Measurements from ENCODE around the gene OLFML3. TPM values are rescaled to one million over a fixed set of nuclear protein-coding genes. Genes with fewer than 3 reads are reported as not detected.
"Not testable (repeated sequence)": the region's sequence is repeated elsewhere in the genome, so short reads cannot be mapped to it uniquely, and the experiment has no call there.

OLFML3 gene
- total RNA-seq, 1 donor from 2014 or later = 37.0 TPM

- H3K36me3 Mint-ChIP-seq (ENCODE audit: unreplicated experiment) = no peaks in the 10 kb centered on the region
- H3K27me3 Mint-ChIP-seq (ENCODE audit: unreplicated experiment) = peaks cover 3% of the 10 kb centered on the region
- H3K4me1 Mint-ChIP-seq (ENCODE audit: unreplicated experiment) = peaks cover 5% of the 10 kb centered on the region
- no peak overlapping the region for H3K27ac Mint-ChIP-seq (ENCODE audit: unreplicated experiment)
- DNase-seq (ENCODE audit: extremely low spot score, unreplicated experiment) = no peak
- TF ChIP-seq CTCF (IDR thresholded peaks at IDR 0.05) = no peak
- peaks cover 4% of the 10 kb centered on the region for H3K9me3 Mint-ChIP-seq (ENCODE audit: unreplicated experiment)
- no peak overlapping the region for H3K4me3 Mint-ChIP-seq (ENCODE audit: unreplicated experiment)
These were observed 30.1 kb downstream of the OLFML3 start for GRCh38 chr1:114009393-114009792.

GRCh38 chr1:114010433-114011184, 31.3 kb downstream of the OLFML3 start:
- Mint-ChIP-seq H3K36me3 (ENCODE audit: unreplicated experiment) (no peaks in the 10 kb centered on the region), H3K4me3 (ENCODE audit: unreplicated experiment) (no peak overlapping the region), H3K27ac (ENCODE audit: unreplicated experiment) (no peak overlapping the region), H3K27me3 (ENCODE audit: unreplicated experiment) (peaks cover 3% of the 10 kb centered on the region), H3K9me3 (ENCODE audit: unreplicated experiment) (no peaks in the 10 kb centered on the region), H3K4me1 (ENCODE audit: unreplicated experiment) (peaks cover 7% of the 10 kb centered on the region)
- no peak for DNase-seq (ENCODE audit: extremely low spot score, unreplicated experiment)
- TF ChIP-seq CTCF (IDR thresholded peaks at IDR 0.05) = no peak

GRCh38 chr1:114011796-114012195, 32.5 kb downstream of the OLFML3 start:
- Mint-ChIP-seq H3K4me3 (ENCODE audit: unreplicated experiment) (no peak overlapping the region), H3K27ac (ENCODE audit: unreplicated experiment) (no peak overlapping the region), H3K4me1 (ENCODE audit: unreplicated experiment) (peaks cover 7% of the 10 kb centered on the region), H3K27me3 (ENCODE audit: unreplicated experiment) (peaks cover under 1% of the 10 kb centered on the region), H3K36me3 (ENCODE audit: unreplicated experiment) (no peaks in the 10 kb centered on the region), H3K9me3 (ENCODE audit: unreplicated experiment) (no peaks in the 10 kb centered on the region)
- no peak for DNase-seq (ENCODE audit: extremely low spot score, unreplicated experiment)
- no peak for TF ChIP-seq CTCF (IDR thresholded peaks at IDR 0.05)

- no peak overlapping the region for H3K27ac Mint-ChIP-seq (ENCODE audit: unreplicated experiment)
- H3K27me3 Mint-ChIP-seq (ENCODE audit: unreplicated experiment) = no peaks in the 10 kb centered on the region
- no peak for TF ChIP-seq CTCF (IDR thresholded peaks at IDR 0.05)
- H3K4me3 Mint-ChIP-seq (ENCODE audit: unreplicated experiment) = no peak overlapping the region
- DNase-seq (ENCODE audit: extremely low spot score, unreplicated experiment) = no peak
- H3K4me1 Mint-ChIP-seq (ENCODE audit: unreplicated experiment) = peaks cover 7% of the 10 kb centered on the region
- peaks cover 6% of the 10 kb centered on the region for H3K9me3 Mint-ChIP-seq (ENCODE audit: unreplicated experiment)
- H3K36me3 Mint-ChIP-seq (ENCODE audit: unreplicated experiment) = no peaks in the 10 kb centered on the region
These were observed 35.8 kb downstream of the OLFML3 start for GRCh38 chr1:114015075-114015474.

- not testable (repeated sequence) for H3K36me3 Mint-ChIP-seq (ENCODE audit: unreplicated experiment); DNase-seq (ENCODE audit: extremely low spot score, unreplicated experiment); H3K9me3 Mint-ChIP-seq (ENCODE audit: unreplicated experiment); H3K4me3 Mint-ChIP-seq (ENCODE audit: unreplicated experiment); H3K27ac Mint-ChIP-seq (ENCODE audit: unreplicated experiment); H3K27me3 Mint-ChIP-seq (ENCODE audit: unreplicated experiment)
- H3K4me1 Mint-ChIP-seq (ENCODE audit: unreplicated experiment) = peaks cover 13% of the 10 kb centered on the region
These were observed 40.5 kb downstream of the OLFML3 start for GRCh38 chr1:114019724-114020123.
